HEK293 (cell line): ENCODE results near the gene DGKD.

ENCODE experiments used
- ZSCAN23 ChIP-seq: fragments of 450-650 bp; formaldehyde crosslinking; IDR thresholded peaks from 2 replicates; pipeline ENCODE4 v1.5.1; 2016; ENCODE audit warnings: missing biosample characterization, missing genetic modification characterization
- TF ChIP-seq, protein P1 (sequence below): fragments of 450-650 bp; formaldehyde crosslinking; IDR thresholded peaks from 2 replicates; pipeline ENCODE4 v1.5.1; 2016; ENCODE audit warnings: missing biosample characterization, missing genetic modification characterization
- TF ChIP-seq, protein P2 (sequence below): fragments of 450-650 bp; IDR thresholded peaks from 2 replicates; pipeline ENCODE4 v1.5.1; 2018; ENCODE audit warnings: missing biosample characterization, mild to moderate bottlenecking, missing genetic modification characterization
- TF ChIP-seq, protein P3 (sequence below): fragments of 450-650 bp; formaldehyde crosslinking; IDR thresholded peaks from 2 replicates; pipeline ENCODE4 v1.5.1; 2016; ENCODE audit warnings: missing biosample characterization, missing genetic modification characterization
- TF ChIP-seq, protein P4 (sequence below): fragments of 450-650 bp; formaldehyde crosslinking; IDR thresholded peaks from 2 replicates; pipeline ENCODE4 v1.5.1; 2017; ENCODE audit warnings: missing biosample characterization, missing genetic modification characterization
- TF ChIP-seq, protein P5 (sequence below): fragments of 450-650 bp; formaldehyde crosslinking; IDR thresholded peaks from 2 replicates; pipeline ENCODE4 v1.5.1; 2016; ENCODE audit warnings: missing biosample characterization, missing genetic modification characterization, low read depth

DNA sequence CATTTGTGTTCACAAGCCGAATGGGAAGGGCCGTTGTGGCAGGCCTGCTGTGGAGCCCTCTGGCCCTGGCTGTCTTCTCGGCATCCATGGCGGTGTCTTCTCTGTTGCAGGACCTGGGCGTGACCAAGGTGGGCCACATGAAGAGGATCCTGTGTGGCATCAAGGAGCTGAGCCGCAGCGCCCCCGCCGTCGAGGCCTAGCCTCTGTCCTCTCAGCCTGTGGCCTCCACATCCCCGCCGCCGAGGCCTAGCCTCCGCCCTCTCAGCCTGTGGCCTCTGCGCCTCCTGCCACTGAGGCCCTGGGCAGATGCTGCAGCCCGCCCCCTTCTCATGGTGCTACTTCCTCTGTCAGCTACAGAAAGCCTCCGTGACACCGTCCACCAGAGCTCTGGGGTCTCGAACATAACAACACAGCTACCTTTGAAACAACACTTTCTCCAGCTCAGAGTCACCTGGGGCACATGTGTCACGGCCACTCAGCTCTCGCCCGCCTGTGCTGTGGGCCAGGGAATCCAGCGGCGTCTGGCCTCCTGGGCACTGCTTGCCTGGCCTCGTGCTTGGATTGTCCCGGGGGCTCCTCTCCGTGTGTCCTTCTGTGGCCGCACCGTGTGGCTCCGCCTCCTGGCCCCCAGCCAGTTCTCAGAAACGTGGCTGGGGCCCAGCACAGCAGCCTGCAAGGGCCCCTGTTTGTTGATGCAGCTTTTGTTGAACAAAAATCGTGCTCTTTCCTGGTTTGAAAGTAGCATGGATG, 115.1 kb downstream of the DGKD start:
- TF ChIP-seq, protein P1, sequence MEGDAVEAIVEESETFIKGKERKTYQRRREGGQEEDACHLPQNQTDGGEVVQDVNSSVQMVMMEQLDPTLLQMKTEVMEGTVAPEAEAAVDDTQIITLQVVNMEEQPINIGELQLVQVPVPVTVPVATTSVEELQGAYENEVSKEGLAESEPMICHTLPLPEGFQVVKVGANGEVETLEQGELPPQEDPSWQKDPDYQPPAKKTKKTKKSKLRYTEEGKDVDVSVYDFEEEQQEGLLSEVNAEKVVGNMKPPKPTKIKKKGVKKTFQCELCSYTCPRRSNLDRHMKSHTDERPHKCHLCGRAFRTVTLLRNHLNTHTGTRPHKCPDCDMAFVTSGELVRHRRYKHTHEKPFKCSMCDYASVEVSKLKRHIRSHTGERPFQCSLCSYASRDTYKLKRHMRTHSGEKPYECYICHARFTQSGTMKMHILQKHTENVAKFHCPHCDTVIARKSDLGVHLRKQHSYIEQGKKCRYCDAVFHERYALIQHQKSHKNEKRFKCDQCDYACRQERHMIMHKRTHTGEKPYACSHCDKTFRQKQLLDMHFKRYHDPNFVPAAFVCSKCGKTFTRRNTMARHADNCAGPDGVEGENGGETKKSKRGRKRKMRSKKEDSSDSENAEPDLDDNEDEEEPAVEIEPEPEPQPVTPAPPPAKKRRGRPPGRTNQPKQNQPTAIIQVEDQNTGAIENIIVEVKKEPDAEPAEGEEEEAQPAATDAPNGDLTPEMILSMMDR (tag by site-specific recombination) = no peak
- TF ChIP-seq, protein P2, sequence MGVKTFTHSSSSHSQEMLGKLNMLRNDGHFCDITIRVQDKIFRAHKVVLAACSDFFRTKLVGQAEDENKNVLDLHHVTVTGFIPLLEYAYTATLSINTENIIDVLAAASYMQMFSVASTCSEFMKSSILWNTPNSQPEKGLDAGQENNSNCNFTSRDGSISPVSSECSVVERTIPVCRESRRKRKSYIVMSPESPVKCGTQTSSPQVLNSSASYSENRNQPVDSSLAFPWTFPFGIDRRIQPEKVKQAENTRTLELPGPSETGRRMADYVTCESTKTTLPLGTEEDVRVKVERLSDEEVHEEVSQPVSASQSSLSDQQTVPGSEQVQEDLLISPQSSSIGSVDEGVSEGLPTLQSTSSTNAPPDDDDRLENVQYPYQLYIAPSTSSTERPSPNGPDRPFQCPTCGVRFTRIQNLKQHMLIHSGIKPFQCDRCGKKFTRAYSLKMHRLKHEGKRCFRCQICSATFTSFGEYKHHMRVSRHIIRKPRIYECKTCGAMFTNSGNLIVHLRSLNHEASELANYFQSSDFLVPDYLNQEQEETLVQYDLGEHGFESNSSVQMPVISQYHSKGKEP = no peak
- TF ChIP-seq, protein P3, sequence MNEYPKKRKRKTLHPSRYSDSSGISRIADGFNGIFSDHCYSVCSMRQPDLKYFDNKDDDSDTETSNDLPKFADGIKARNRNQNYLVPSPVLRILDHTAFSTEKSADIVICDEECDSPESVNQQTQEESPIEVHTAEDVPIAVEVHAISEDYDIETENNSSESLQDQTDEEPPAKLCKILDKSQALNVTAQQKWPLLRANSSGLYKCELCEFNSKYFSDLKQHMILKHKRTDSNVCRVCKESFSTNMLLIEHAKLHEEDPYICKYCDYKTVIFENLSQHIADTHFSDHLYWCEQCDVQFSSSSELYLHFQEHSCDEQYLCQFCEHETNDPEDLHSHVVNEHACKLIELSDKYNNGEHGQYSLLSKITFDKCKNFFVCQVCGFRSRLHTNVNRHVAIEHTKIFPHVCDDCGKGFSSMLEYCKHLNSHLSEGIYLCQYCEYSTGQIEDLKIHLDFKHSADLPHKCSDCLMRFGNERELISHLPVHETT (tag by site-specific recombination) = no peak
- TF ChIP-seq, protein P4, sequence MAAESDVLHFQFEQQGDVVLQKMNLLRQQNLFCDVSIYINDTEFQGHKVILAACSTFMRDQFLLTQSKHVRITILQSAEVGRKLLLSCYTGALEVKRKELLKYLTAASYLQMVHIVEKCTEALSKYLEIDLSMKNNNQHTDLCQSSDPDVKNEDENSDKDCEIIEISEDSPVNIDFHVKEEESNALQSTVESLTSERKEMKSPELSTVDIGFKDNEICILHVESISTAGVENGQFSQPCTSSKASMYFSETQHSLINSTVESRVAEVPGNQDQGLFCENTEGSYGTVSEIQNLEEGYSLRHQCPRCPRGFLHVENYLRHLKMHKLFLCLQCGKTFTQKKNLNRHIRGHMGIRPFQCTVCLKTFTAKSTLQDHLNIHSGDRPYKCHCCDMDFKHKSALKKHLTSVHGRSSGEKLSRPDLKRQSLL (tag by site-specific recombination) = no peak
- TF ChIP-seq, protein P5, sequence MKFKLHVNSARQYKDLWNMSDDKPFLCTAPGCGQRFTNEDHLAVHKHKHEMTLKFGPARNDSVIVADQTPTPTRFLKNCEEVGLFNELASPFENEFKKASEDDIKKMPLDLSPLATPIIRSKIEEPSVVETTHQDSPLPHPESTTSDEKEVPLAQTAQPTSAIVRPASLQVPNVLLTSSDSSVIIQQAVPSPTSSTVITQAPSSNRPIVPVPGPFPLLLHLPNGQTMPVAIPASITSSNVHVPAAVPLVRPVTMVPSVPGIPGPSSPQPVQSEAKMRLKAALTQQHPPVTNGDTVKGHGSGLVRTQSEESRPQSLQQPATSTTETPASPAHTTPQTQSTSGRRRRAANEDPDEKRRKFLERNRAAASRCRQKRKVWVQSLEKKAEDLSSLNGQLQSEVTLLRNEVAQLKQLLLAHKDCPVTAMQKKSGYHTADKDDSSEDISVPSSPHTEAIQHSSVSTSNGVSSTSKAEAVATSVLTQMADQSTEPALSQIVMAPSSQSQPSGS (tag by site-specific recombination) = no peak
- TF ChIP-seq ZSCAN23 (tag by site-specific recombination) = no peak
